GM18517 (cell line): ENCODE results near the gene PIGW.
"Not testable (repeated sequence)": the region's sequence is repeated elsewhere in the genome, so short reads cannot be mapped to it uniquely, and the experiment has no call there.

Experiments
- ATAC-seq: cut with Tn5 transposase; IDR thresholded peaks from one replicate; pipeline ENCODE4 v1.9.1; 2021; ENCODE audit warnings: mild to moderate bottlenecking, moderate library complexity; ENCODE audit not compliant: unreplicated experiment

Gene PIGW

DNA sequence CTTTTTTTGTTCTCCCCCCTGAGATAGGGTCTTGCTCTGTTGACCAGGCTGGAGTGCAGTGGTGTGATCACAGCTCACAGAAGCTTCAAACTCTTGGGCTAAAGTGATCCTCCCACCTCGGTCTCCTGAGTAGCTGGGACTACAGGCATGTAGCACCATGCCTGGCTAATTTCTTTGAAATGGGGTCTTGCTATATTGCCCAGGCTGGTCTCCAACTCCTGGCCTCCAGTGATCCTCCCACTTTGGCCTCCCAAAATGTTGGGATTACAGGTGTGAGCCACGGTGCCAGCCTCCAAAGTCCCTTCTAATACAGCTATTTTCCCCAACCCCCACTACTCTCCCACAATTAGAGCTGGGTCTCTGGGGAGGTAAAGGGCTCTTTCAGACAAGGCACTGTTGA, 26.3 kb upstream of the PIGW start:
- not testable (repeated sequence) for ATAC-seq

DNA sequence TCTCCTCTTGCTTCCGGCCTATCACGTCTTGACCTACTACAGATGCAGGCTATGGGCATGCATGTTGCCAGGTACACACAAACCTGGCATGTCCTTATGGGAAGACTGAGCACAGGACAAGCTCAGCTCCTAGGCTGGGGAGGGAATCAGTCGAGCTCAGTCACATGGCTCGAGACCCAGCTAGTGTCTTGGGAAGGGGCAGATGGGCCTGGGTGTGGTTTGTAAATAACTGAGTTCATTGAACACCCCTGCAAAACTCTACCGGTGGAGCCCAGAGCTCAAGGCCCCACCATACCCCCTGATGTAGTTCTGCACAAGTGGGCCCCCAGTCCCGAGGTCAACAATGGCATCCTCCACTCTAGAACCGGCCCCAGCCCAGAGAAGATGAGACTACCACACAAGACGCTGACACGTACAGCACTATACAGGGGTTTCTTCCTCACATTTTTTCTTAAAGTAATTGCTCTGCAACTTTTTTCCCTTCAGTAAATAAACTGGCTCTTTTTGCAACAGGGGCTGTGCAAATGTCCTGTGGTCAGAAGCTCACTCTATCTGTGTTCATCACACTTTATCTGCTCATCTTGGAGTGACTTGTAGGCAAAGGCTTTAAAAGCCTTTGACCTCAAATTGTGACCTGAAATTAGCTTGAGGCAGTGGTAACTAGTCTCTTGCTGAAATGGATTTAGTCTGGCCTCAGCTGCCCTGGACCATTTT, 25.4 kb upstream of the PIGW start:
- ATAC-seq, result no peak

DNA sequence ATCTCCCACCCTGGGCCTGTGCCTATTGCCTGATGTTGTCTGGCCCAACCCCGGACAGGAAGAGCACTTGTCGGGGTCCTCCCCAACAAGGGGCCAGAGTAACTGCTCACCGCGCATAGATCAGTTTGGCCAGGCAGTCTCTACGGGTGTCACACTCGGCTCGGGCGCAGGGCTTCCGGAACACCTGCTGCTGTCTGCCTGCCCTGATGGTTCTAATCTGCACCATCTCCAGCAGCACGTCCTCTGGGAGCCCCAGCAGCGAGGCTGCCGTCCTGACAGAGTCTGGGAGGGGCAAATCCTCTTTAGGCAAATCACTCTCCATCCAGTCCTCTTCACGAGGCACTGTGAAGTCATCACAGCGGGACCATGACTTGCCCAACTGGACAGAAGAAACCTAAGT, 24.2 kb upstream of the PIGW start:
- ATAC-seq, result no peak

DNA sequence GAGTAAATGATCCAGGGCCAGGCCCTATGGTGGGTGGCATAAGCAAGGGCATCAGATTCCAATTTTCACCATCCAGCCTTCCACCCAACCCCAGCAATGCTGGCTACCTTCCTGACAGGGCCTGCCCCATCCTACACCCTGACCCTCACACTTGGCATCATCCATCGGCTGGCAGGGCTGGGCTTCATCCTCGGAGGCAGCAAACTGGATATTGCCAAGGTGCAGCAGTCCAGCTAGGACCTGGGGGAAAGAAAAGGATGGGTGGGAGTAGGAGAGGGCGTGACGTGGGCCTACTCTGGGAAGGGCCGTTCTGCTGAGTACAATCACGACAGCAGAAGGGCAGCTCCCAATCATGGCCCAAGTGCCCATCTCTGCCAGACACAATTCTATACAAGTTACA, 23.6 kb upstream of the PIGW start:
- ATAC-seq, result no peak

DNA sequence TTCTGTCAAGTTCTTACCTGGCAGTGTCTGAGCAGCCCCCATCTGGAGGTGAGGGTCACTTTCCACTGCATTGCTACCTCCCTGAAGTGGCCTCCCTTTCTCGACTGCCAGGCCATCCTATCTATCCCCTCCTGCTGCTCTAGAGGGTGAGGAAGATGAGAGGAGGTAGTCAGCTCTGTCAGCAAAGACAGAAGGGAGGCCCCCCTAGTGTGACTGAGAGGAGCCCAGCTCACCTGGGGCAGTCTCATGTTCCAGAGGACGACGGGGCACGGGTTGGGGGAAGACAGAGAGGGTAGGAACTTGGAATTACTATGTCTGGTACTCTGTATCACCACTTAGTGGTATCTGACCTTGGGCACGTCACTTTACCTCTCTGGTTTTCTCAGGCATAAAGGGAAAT, 22.1 kb upstream of the PIGW start:
- no peak for ATAC-seq

DNA sequence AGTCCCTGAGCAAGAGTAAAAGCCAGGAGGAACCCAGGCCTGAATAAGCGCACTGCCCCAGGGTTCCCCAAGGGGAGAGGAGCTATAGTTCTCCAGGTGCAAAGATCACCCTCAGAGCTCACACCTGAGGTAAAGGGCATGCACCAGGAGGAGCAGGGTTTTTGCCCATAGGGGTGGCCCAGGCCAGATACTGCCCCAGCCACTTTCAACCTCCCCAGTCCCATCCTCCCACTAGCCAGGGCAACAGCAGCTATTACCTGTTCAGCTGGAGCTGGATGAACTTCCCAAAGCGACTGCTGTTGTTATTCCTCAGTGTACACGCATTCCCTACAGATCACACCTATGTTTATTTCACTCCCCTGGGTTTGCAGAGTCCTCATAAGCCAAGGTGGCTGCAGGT, 19.9 kb upstream of the PIGW start:
- no peak for ATAC-seq

DNA sequence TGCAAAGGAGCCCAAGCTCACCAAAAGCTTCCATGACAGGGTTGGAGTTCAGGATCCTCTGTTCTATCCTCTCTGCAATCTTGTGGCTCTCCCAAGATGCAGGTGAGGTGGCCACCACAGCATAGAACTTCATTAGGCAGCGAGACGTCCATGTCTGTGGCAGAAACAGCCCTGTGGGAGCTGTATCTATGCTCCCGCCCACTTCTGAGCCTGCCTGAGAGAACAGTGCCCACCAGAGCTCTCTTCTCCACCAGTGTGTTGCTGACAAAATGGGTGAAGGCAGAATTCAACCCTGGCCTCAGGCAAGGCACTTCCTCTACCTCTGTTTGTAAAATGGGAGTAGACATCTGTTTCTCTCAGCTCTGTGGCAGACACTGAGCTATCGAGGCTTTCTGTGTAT, 18.9 kb upstream of the PIGW start:
- ATAC-seq, result no peak

DNA sequence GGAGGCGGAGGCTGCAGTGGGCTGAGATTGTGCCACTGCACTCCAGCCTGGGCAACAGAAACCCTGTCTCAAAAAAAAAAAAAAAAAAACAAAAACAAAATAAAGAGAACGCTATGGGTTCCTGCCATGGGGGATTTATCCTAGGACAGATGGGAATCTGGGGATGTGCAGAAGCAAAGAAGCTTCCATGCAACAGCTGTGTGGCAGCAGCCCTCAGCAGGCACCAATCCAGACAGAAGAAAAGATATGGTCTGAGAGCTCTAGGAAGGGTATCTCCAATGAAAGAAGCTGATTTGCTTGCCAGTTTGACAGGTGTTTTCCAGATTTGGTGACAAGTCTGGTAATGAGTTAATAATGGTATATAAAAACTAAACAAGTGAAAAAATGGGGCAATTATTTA, 11.7 kb upstream of the PIGW start:
- ATAC-seq, result no peak

DNA sequence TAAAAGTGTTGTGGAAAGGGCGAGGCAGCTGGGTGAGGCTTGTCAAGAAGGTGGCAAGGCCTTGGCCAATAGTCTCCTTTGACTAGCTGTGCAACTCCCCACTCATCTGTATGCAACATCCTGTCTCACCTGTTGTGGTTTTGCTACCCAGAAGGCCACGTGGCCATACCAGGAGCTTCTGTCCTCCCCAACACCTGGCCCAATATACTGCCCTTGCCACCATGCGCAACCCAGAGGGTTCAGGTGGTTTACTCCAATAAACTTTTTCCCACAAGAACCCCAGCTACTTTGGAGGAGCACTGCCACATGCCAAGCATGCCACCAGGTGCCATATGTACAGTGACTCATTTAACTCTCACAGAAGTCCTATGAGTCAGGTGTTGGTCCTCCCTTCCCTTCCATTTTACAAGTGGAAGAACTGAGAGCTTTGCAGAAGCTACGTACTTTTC, 10.3 kb upstream of the PIGW start:
- no peak for ATAC-seq

DNA sequence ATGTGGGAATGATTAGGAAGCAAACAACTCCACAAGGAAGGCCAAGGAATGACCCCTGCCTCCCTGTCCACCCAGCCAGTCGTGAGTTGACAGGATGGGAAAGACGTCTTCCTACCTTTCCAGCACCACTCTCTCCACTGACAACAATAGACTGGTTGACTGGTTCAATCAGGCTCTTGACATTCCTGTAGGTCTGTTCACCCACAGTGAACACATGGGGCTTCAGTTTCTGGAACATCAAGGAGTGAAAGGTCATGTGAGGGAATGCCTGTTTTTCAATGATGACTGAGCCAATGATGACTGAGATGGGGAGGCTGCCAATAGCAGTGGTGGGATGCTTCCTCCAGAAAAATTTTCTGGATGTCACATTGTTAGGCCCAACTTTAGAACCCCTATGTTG, 9.7 kb upstream of the PIGW start:
- no peak for ATAC-seq

DNA sequence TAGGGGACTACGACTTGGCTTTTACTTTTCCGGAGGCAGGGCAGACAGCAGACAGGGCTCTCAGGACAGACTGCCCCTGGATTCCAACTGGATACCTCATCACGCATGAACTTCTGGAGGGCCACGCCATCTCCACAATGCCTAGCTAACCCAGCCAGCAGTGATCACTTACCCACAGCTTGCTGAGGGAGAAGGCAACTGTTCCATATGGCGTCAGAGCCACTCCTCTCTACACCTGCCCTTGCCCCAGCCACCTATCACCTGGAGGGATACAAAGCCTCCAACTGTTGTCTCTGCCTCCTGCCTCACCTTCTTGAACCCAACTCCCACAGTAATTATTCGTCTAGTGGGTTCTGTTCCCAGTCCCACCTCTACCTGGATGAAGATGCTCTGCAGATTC, 8.9 kb upstream of the PIGW start:
- ATAC-seq, result no peak

DNA sequence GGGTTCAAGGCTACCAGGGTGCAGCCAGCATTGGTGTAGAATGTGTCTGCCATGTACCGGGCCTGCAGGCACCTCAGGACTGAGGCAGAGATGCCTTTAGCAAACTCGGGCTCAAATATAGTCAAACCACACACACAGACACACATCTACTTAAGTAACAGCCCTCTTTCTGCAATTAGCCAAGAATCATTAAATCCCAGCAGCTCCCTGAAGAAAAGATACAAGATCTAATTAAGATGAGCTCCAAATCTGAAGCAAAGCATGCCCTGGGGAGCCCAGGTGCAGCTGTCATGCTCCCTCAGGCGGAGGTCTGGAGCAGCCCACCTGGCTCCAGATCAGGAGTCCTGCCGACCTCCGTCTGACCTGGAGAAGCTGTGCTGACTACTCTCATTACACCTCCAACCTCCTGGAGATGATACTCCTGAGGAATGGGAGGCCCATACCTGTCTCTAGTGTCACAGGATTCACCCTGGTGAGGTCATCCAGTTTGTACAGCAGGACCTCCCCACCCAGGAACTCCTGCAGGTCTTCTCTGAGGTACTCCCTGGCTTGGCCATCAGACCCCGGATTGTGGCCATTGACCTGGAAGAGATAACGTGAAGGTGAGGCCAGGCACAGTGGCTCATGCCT, 7.1 kb upstream of the PIGW start:
- ATAC-seq, result no peak

DNA sequence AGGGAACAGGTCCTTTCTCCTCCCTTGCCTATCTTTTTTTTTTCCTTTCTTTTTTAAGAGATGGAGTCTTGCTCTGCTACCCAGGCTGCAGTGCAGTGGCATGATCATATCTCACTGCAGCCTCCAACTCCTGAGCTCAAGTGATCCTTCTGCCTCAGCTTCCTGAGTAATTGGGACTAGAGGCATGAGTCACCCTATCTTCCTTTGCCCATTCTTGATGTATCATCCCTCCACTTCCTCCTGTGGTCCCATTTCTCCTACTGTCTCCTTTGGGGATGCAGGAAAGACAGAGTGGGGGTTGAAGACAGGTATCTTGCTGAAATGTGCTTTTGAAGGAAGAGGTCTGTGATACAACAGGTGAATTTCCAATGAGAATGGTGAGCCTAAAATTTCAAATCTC, 5.7 kb upstream of the PIGW start:
- ATAC-seq, result no peak

DNA sequence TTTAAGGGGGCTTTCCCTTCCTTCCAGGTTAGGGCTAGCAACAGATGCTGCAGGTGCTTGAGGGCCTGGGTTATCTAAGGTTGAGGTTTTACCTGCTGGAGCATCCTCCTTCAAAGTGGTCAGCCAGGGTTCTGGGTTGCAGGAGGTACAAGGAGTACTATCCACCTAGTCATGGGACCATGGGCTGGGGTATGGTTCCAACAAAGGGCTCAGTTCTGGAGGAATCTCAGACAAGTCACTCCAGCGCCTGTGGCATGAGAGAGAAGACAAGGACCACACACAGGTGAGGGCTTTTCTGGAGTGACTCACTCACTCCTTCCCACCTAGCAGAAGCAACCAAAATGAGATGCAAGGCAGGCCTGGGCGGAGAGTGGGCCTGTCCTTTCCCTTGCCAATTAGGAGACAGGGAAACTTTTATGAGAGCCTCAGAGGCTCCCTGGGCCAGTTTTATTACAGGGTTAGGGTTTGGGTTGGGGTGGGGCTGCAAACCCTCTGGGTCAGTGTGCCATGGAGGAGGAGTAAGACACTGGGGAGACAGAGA, 2.3 kb upstream of the PIGW start:
- ATAC-seq, result no peak

DNA sequence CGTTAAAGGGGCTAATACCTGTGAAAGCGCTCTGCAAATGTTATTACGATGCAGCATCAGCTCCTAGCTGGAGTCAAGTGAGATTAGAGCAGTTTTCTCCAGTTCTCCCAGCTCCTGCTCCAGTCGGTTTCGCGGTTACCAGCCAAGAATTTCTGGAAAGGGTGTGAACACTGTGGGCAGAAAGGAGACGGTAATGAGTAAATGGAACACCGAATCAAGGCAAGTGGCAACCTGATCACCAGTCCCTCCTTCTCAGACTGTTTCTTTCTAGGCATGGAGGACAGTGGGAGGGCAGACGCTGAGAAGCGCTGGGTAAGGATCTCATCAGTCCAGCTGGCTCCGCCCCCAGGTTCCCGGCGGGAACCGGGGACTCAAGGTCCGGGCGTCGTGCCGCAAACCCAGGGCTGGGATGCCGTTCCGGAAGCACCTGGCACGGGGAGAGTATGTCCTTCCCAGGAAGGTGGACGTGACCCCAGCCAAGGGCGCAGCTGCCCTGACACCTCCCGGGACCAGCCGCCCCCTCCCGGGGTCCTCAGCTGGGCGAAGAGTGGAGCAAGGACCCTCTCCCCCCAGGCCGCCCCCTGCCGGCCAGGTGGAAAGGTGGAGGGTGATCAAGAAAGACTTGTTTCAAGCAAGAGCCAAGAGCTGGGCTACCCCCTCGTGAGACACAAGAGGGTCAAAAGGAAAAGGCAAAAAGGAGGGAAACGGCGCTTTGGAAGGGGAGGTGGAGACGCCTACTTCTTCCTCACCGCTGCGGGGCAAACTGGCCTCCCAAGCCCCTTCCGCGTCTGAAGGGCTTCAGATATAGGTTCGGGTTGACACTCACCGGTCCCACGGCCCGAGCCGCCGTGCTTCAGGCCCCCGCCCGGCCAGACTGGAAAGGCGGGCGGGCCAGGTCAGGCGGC, 600 bp upstream of the PIGW start:
- peak; percentile 32 for ATAC-seq

DNA sequence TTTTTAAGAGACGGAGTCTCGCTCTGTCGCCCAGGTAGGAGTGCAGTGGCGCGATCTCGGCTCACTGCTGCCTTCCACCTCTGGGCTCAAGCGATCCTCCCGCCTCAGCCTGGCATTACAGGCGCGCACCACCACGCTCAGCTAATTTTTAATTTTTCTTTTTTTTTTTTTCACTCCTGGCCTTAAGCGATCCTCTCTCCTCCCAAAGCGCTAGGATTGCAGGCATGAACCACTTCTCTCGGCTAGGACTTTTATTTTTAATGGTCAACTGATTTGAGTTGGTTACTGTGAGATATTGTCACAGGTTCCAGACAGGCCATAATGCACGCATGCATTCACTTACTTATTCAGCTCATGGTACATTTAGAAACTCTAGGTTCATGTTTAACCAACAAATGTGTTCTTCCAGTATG, 888 bp downstream of the PIGW start:
- ATAC-seq, result no peak

DNA sequence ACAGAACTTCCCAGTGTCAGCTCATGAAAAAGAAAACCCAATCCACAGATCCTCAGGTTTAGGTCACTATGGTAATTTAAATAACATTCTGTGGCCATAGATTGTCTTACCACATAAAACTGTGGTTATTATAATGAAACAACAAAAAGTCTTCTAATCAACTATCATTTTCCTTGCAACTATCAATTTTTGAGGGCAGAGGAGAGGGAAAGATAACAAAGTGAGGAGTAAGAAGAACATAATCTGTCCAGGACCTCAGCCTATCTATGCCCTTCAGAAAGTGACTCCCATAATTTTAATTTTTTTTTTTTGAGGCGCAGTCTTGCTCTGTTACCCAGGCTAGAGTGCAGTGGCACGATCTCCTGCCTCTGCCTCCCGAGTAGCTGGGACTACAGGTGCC, 5.9 kb downstream of the PIGW start:
- no peak for ATAC-seq

DNA sequence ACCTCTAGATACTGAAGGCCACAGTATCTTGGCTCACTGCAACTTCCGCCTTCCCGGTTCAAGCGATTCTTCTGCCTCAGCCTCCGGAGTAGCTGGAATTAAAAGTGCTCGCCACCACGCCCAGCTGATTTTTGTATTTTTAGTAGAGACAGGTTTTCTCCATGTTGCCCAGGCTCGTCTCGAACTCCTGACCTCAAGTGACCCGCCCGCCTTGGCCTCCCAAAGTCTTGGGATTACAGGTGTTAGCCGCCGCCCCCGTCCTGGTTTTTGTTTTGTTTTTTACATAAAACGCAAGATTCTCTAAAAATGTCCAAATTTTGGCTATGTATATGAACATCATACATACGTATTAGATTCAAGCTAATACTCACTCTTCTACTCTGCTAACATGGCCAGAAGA, 8.0 kb downstream of the PIGW start:
- ATAC-seq, result no peak

DNA sequence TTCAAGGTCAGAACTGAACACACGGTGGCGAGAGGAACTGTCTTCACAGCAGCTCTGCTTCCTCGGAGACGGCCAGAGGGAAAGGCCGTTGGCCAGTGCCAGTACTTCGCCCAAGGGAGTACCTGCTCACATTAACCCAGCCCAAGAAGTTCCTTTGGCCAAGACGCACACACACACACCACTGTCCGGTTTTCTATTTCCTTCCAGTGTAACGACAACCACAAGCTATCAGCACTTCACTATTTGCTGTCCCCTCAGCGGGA, 9.2 kb downstream of the PIGW start:
- peak; percentile 6 for ATAC-seq

DNA sequence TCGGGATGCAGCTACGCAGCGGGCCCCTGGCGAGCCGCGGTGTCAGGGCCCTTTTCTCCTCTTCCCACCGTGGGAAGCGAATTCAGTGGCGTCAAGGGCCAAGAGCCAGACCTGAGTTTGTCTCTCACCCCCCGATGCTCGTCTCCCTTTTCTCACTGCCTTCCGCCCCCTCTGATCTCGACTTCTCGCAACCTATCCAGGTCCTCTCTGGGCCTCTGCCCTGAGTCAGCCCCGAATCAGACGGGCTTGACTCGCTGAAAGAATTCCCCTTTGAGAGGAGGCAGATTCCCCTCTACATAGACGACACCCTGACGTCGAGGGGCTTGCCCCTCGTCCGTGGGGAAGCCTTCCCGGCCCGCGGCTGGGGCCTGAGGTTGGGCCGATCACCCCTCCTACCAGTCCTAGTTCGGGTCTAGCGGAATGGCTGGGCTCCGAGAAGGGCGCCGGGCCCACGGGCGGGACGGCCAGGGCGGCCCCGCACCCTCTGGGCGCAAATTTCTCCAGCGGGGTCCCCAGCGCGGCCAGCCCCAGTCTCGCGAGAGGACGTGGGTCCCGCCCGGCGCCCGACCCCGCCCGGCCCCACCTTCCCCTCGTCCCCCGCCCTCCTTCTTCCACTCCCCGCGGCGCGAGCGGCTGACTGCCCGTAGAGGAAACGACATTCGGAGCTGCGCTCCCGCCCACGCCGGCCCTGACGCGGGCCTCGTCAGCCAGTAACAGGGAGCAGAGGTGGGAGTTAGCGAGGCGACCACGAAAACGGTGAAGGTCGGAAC, 9.7 kb downstream of the PIGW start, which contains the start of gene GGNBP2:
TSS of gene GGNBP2 (plus strand) at position 613 of the 770 bp plus-strand sequence. CDS start 806 bp downstream, outside the sequence.
- peak; percentile 54 for ATAC-seq

DNA sequence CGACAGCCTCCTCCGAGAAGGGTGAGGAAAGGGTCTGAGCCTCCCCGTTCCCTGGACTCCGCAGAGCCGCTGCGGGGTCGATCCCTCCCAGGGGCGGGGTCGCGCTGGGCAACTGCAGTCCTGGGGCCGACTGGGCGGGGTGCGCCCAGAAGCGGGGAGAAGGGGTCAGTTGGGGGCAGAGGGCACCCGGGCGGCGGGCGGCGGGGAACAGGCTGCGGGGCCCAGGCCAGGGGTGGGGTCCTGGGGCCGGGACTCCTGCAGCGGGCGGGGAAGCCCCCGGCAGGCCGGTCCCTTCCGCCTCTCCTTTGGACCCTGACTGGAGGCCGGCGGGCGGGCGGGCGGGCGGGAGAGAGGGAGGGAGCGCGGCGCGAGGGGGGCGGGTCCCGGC, 10.3 kb downstream of the PIGW start:
- no peak for ATAC-seq
